ENCODE data around the gene GPHB5. TPM values are rescaled to one million over a fixed set of nuclear protein-coding genes. Genes with fewer than 3 reads are reported as not detected.

GPHB5 gene
- total RNA-seq, 1 experiment from 2014 or later = not detected

DNA sequence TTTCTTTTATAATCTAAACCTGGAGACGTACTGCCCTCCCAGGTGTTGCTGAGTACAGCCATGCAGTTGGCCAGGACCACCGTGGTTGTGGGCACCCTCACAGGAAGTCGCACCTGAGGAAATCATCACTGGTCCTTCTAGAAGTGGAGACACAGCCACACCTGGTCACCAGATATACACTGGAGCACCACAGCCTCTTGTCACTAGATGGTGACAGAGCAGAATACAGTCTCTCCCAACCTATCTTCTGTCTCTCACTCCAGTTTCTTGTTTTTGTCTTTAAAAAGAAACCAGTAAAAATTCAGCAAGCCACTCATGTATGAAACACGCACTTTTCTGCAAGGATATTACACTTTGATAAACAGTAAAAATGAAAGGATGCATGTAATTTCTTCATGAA is 43.1 kb upstream of the GPHB5 start:
- no peak overlapping the region for H3K4me3 ChIP-seq (ENCODE audit: low read depth, low read length, poor library complexity, severe bottlenecking)
- intact Hi-C loops (cut with micrococcal nuclease; ENCODE audit: unreplicated experiment) = no loop called here
- CTCF ChIA-PET = no interaction called here

GRCh38 chr14:63357841-63358240 is 39.1 kb upstream of the GPHB5 start:
- ChIA-PET POLR2A (ENCODE audit: low non-redundant PET) (no interaction called here), CTCF (no interaction called here)
- Histone ChIP-seq H3K4me1 (ENCODE audit: insufficient read depth, low read length, poor library complexity, severe bottlenecking) (no peaks in the 10 kb centered on the region), H3K36me3 (ENCODE audit: insufficient read depth, low read length, poor library complexity, severe bottlenecking) (no peaks in the 10 kb centered on the region), H3K27ac (ENCODE audit: low read depth, low read length, poor library complexity, severe bottlenecking) (no peak overlapping the region), H3K4me3 (ENCODE audit: low read depth, low read length, poor library complexity, severe bottlenecking) (no peak overlapping the region), H3K9me3 (ENCODE audit: low read depth, low read length, poor library complexity, severe bottlenecking) (no peaks in the 10 kb centered on the region), H3K27me3 (replicated peaks; ENCODE audit: insufficient read depth, low read depth, low read length, poor library complexity) (no peaks in the 10 kb centered on the region)
- TF ChIP-seq, protein P1, sequence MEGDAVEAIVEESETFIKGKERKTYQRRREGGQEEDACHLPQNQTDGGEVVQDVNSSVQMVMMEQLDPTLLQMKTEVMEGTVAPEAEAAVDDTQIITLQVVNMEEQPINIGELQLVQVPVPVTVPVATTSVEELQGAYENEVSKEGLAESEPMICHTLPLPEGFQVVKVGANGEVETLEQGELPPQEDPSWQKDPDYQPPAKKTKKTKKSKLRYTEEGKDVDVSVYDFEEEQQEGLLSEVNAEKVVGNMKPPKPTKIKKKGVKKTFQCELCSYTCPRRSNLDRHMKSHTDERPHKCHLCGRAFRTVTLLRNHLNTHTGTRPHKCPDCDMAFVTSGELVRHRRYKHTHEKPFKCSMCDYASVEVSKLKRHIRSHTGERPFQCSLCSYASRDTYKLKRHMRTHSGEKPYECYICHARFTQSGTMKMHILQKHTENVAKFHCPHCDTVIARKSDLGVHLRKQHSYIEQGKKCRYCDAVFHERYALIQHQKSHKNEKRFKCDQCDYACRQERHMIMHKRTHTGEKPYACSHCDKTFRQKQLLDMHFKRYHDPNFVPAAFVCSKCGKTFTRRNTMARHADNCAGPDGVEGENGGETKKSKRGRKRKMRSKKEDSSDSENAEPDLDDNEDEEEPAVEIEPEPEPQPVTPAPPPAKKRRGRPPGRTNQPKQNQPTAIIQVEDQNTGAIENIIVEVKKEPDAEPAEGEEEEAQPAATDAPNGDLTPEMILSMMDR (conservative IDR thresholded peaks at IDR 0.05; ENCODE audit: low read depth, low read length) = no peak
- no peak for TF ChIP-seq EZH2 (IDR thresholded peaks at IDR 0.05; ENCODE audit: borderline replicate concordance, low read depth, low read length, poor library complexity, severe bottlenecking)
- no TSS peak for BruUV-seq (replicated peaks)
- intact Hi-C loops (cut with micrococcal nuclease; ENCODE audit: unreplicated experiment) = no loop called here
- no peak for DNase-seq (ENCODE audit: low spot score)

More for the DNA sequence above, 43.1 kb upstream of the GPHB5 start:
- no peak for DNase-seq (ENCODE audit: low spot score)
- POLR2A ChIA-PET (ENCODE audit: low non-redundant PET) = no interaction called here
- no peak overlapping the region for H3K27ac ChIP-seq (ENCODE audit: low read depth, low read length, poor library complexity, severe bottlenecking)
- H3K36me3 ChIP-seq (ENCODE audit: insufficient read depth, low read length, poor library complexity, severe bottlenecking) = no peaks in the 10 kb centered on the region
- H3K4me1 ChIP-seq (ENCODE audit: insufficient read depth, low read length, poor library complexity, severe bottlenecking) = no peaks in the 10 kb centered on the region
- TF ChIP-seq EZH2 (IDR thresholded peaks at IDR 0.05; ENCODE audit: borderline replicate concordance, low read depth, low read length, poor library complexity, severe bottlenecking) = no peak
- TF ChIP-seq, protein P1 (conservative IDR thresholded peaks at IDR 0.05; ENCODE audit: low read depth, low read length) = 0 out of 2 replicates have a peak, but pooled peaks have one; percentile 10
- no TSS peak for BruUV-seq (replicated peaks)
- H3K27me3 ChIP-seq (replicated peaks; ENCODE audit: insufficient read depth, low read depth, low read length, poor library complexity) = no peaks in the 10 kb centered on the region
- H3K9me3 ChIP-seq (ENCODE audit: low read depth, low read length, poor library complexity, severe bottlenecking) = peaks cover 7% of the 10 kb centered on the region

DNA sequence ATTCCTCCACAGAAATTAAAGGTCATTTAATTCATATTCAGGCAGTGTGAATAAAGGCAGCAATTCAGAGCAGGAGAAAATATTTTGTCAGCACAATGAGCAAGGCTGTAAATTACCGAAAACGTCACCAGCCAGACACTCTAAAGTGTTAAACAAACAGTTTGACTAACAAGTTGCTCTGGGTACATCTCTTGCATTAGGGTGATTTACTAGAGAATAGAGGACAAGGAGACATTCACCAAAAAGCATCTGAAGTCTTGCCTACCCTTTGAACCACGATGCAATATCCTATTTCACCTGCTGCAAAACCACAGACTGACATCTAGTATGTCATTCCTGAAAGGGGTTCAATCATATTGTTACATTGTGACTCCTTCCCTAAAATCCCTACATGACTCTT is 27.1 kb upstream of the GPHB5 start:
- intact Hi-C loops (cut with micrococcal nuclease; ENCODE audit: unreplicated experiment) = no loop called here
- ChIA-PET POLR2A (ENCODE audit: low non-redundant PET) (no interaction called here), CTCF (no interaction called here)
- DNase-seq (ENCODE audit: low spot score) = no peak
- no peak for TF ChIP-seq EZH2 (IDR thresholded peaks at IDR 0.05; ENCODE audit: borderline replicate concordance, low read depth, low read length, poor library complexity, severe bottlenecking)
- TF ChIP-seq, protein P1 (conservative IDR thresholded peaks at IDR 0.05; ENCODE audit: low read depth, low read length) = no peak
- Histone ChIP-seq H3K4me1 (ENCODE audit: insufficient read depth, low read length, poor library complexity, severe bottlenecking) (peaks cover 24% of the 10 kb centered on the region), H3K36me3 (ENCODE audit: insufficient read depth, low read length, poor library complexity, severe bottlenecking) (no peaks in the 10 kb centered on the region), H3K27ac (ENCODE audit: low read depth, low read length, poor library complexity, severe bottlenecking) (no peak overlapping the region), H3K27me3 (replicated peaks; ENCODE audit: insufficient read depth, low read depth, low read length, poor library complexity) (no peaks in the 10 kb centered on the region), H3K4me3 (ENCODE audit: low read depth, low read length, poor library complexity, severe bottlenecking) (no peak overlapping the region), H3K9me3 (ENCODE audit: low read depth, low read length, poor library complexity, severe bottlenecking) (no peaks in the 10 kb centered on the region)
- BruUV-seq (replicated peaks) = no TSS peak
